OCI-LY1 (cell line): ENCODE measurements around the gene SCAMP5.

ENCODE experiments used
- CTCF ChIP-seq: fragments of 200-600 bp; sonication (generic), shearing (Covaris generic); IDR thresholded peaks from 2 replicates; pipeline ENCODE4 v1.5.1; 2017; ENCODE audit warnings: mild to moderate bottlenecking, antibody characterized with exemption, low read length, moderate library complexity, mixed read lengths
- EZH2 ChIP-seq: fragments of 200-600 bp; sonication (generic), shearing (Covaris generic); IDR thresholded peaks from 2 replicates; pipeline ENCODE4 v1.8.0; 2017; ENCODE audit warnings: borderline replicate concordance, mixed run types, mild to moderate bottlenecking, antibody characterized with exemption, low read length, moderate library complexity, mixed read lengths

DNA sequence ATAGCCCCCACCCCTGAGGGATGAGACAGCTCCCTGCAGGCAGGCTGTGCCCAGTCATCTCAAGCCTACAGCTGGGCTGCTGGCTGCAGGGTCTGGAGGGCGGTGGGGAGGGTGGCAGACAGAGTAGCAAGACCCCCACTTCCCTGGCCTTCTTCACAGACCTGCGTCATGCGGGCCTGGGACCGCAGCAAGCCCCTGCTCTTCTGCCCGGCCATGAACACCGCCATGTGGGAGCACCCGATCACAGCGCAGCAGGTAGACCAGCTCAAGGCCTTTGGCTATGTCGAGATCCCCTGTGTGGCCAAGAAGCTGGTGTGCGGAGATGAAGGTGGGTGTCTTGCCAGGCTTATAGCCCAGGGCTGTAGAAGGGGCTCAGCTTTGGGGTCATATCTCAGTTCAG, 53.0 kb downstream of the SCAMP5 start:
- TF ChIP-seq EZH2 = no peak
- no peak for TF ChIP-seq CTCF
